Measurements from ENCODE around the gene ERRFI1. TPM values are rescaled to one million over a fixed set of nuclear protein-coding genes. Genes with fewer than 3 reads are reported as not detected.

ERRFI1 gene
- total RNA-seq, 4 donors from 2014 or later, result 26.4 to 96.8 (median 61.2) TPM

DNA sequence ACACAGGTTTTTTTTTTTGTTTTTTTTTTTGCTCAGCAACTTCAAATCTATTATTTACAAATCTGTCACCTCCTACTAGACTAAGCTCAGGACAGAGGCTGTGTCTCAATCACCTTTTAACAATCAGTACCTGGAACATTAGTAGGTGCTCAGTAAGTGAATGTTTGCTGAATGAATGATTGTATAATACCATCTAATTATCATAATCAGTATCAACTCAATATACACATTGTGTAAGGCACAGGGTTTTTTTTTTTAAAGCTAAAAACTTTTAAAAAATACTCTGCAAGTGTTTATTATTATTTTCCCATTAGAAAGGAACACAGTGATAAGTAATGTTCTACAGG, 9.2 kb downstream of the ERRFI1 start:
- Histone ChIP-seq H3K4me1 (peaks cover 0 to 39% (median 0%) of the 10 kb centered on the region in 4 donors), H3K27me3 (no peaks in the 10 kb centered on the region), H3K27ac (peak overlapping the region in 1 of 4 donors; percentile 19), H3K4me3 (no peak overlapping the region), H3K9me3 (no peaks in the 10 kb centered on the region), H3K36me3 (peaks cover 0 to 29% (median 0%) of the 10 kb centered on the region in 3 donors)
- DNase-seq, result no peak
- no peak for TF ChIP-seq POLR2A (IDR thresholded peaks at IDR 0.05)
- TF ChIP-seq, protein P1, sequence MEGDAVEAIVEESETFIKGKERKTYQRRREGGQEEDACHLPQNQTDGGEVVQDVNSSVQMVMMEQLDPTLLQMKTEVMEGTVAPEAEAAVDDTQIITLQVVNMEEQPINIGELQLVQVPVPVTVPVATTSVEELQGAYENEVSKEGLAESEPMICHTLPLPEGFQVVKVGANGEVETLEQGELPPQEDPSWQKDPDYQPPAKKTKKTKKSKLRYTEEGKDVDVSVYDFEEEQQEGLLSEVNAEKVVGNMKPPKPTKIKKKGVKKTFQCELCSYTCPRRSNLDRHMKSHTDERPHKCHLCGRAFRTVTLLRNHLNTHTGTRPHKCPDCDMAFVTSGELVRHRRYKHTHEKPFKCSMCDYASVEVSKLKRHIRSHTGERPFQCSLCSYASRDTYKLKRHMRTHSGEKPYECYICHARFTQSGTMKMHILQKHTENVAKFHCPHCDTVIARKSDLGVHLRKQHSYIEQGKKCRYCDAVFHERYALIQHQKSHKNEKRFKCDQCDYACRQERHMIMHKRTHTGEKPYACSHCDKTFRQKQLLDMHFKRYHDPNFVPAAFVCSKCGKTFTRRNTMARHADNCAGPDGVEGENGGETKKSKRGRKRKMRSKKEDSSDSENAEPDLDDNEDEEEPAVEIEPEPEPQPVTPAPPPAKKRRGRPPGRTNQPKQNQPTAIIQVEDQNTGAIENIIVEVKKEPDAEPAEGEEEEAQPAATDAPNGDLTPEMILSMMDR (IDR thresholded peaks at IDR 0.05), result no peak

GRCh38 chr1:8016210-8016894, 9.8 kb downstream of the ERRFI1 start:
- no peaks in the 10 kb centered on the region for H3K9me3 ChIP-seq
- peaks cover 0 to 39% (median 0%) of the 10 kb centered on the region in 4 donors for H3K4me1 ChIP-seq
- no peak overlapping the region for H3K4me3 ChIP-seq
- H3K27ac ChIP-seq, result peak overlapping the region in 1 of 4 donors; percentile 52
- no peak for TF ChIP-seq POLR2A (IDR thresholded peaks at IDR 0.05)
- TF ChIP-seq, protein P1 (IDR thresholded peaks at IDR 0.05), result no peak
- DNase-seq, result no peak
- H3K27me3 ChIP-seq, result no peaks in the 10 kb centered on the region
- H3K36me3 ChIP-seq, result peaks cover 0 to 32% (median 0%) of the 10 kb centered on the region in 3 donors

DNA sequence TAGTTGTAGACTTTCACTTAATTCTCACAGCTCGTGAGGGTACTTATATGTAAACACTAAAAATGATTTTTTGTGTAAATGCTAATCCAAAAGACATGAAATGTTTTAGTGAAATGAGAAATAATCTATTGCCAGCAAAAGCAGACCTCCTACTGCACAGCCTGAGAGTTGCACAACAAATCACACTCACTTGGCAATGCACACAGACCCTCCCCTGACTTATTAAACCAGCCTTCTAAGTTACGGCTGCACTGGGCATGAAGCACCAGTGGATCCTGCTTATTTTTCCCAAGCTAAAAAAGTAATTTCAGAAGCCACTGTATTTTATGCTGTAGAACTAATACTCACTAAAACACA, 10.3 kb downstream of the ERRFI1 start:
- H3K4me1 ChIP-seq, result peaks cover 0 to 39% (median 0%) of the 10 kb centered on the region in 4 donors
- H3K36me3 ChIP-seq, result peaks cover 0 to 38% (median 0%) of the 10 kb centered on the region in 3 donors
- H3K9me3 ChIP-seq, result no peaks in the 10 kb centered on the region
- no peak overlapping the region for H3K4me3 ChIP-seq
- DNase-seq, result no peak
- H3K27me3 ChIP-seq, result no peaks in the 10 kb centered on the region
- TF ChIP-seq POLR2A (IDR thresholded peaks at IDR 0.05), result no peak
- TF ChIP-seq, protein P1 (IDR thresholded peaks at IDR 0.05), result no peak
- H3K27ac ChIP-seq, result peak overlapping the region in 3 of 4 donors; percentile 38 to 52 (median 40)

DNA sequence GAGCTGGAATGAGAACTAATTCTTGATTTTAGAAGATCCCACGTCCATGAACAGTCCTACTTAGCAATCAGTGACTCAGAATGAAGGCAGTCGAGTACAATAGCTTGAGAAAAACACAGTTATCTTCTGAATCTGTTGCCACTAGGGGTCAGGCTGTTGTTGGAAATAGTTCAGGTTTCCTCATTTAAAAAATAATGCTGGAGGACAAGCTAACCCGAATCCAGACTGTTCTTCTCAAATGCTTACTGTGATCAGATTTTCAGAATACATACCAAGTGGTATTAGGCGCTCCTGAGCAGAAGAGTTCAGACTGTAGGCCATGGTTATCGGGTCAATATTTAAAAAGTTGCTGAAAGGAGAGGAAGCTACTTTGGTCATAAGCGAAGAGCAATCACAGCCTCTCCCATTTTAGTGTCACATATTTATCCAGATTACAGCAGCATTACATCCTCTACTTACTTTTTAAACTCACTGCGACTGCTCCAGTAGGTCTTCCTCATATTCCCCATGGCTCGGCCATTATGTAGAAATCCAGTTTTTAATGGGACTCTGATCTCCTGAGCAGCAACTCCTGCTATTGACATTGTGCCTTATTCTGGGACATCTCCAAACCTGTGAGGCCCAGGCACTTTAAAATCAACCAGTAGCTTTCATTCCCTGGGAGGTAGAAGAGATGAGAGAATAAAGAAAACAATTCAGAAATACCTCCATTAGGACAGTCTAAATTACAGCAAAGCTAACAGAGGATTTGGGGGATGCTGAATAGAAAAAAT, 10.9 kb downstream of the ERRFI1 start:
- peak overlapping the region in 3 of 4 donors; percentile 38 to 52 (median 40) for H3K27ac ChIP-seq
- peaks cover 0 to 39% (median 0%) of the 10 kb centered on the region in 4 donors for H3K4me1 ChIP-seq
- H3K9me3 ChIP-seq, result no peaks in the 10 kb centered on the region
- H3K27me3 ChIP-seq, result no peaks in the 10 kb centered on the region
- peak in 1 of 3 donors; percentile 60 for DNase-seq
- no peak for TF ChIP-seq POLR2A (IDR thresholded peaks at IDR 0.05)
- TF ChIP-seq, protein P1 (IDR thresholded peaks at IDR 0.05), result peak; percentile 37 to 91 (median 74)
- peaks cover 0 to 43% (median 0%) of the 10 kb centered on the region in 3 donors for H3K36me3 ChIP-seq
- no peak overlapping the region for H3K4me3 ChIP-seq

DNA sequence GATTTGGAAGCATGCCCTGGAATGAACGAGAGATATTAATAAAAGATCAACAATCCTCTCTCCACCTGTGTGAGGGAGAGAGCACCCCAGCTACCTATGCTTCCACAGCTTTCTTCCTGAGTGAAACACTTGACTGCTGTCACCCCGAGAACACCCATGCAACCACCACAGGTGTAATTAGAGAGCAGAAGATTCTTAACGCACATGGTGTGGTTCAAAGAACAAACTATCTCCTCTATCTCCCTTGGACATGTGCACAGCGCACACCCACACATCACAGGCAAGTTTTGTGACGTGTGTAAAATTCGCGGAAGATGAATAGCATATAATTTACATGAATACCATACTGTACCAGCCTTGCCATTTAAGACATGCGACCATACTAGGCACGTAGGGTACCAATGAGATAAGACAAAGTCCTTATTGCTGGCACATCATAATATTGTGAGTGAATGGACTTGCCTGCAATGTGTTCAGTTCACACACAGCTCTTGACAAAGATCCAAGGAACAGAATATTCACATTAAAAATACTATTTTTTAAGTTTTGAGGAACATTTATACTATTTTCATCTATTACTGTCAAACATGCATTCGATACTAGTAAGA, 11.6 kb downstream of the ERRFI1 start:
- H3K4me3 ChIP-seq, result no peak overlapping the region
- no peak for DNase-seq
- H3K4me1 ChIP-seq, result peaks cover 0 to 39% (median 0%) of the 10 kb centered on the region in 4 donors

More for the DNA sequence above, 11.6 kb downstream of the ERRFI1 start:
- no peaks in the 10 kb centered on the region for H3K9me3 ChIP-seq
- H3K36me3 ChIP-seq, result peaks cover 0 to 46% (median 0%) of the 10 kb centered on the region in 3 donors
- peak overlapping the region in 1 of 4 donors; percentile 52 for H3K27ac ChIP-seq
- TF ChIP-seq POLR2A (IDR thresholded peaks at IDR 0.05), result no peak
- TF ChIP-seq, protein P1 (IDR thresholded peaks at IDR 0.05), result no peak
- no peaks in the 10 kb centered on the region for H3K27me3 ChIP-seq
